COLO668 (cell line): ENCODE data around the gene PDCD1.

Experiments used
- DNase-seq: peaks from one replicate; lab custom pipeline; 2025; ENCODE audit not compliant: unreplicated experiment; lab: John Stamatoyannopoulos, UW

The PDCD1 gene

DNA sequence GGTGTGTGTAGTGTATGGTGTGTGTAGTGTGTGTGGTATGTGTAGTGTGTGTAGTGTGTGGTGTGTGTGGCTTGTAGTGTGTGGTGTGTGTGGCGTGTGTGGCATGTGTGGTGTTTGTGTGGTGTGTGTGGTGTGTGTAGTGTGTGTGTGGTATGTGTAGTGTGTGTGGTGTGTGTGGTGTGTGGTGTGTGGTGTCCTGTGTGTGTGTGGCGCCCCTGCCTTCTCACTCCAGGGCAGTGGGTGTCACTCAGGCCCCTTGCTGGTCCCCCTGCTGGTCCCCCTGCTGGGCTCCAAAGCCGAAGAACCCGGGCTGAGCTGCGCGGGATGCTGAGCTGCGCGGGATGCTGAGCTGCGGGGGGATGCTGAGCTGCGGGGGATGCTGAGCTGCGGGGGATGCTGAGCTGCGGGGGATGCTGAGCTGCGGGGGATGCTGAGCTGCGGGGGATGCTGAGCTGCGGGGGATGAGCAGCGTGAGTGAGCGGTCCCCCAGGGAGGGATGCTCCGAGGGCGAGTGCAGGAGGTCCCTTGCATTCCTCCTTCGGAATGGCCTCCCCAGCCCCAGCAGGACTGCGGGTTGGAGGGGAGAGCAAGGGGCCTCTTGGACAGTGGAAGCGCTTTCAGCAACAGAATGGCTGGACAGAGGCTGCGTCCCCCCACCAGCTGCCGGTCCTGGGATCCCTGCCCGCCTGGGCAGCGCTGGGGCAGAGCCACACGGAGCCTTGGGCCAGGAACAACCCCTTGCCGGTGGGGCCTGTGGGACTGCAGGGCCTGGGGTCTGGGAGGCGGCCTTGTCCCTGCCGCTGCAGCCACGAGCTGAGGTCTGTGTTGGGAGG lies 7.5 kb upstream of the PDCD1 start:
- DNase-seq, result no peak

DNA sequence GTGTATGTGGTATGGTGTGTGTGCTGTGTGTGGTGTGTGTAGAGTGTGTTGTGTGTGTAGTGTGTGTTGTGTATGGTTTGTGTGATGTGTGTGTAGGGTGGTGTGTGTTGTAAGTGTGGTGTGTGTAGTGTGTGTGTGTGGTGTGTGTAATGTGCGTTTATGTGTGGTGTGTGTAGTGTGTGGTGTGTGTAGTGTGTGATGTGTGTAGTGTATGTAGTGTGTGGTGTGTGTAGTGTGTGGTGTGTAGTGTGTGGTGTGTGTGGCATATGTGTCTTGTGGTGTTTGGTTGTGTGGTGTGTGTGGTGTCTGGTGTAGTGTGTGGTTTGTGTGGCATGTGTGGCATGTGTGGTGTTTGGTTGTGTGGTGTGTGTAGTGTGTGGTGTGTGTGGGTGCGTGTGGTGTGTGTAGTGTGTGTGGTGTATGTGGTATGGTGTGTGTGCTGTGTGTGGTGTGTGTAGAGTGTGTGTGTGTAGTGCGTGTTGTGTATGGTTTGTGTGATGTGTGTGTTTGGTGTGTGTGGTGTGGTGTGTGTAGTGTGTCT lies 6.8 kb upstream of the PDCD1 start:
- DNase-seq, result no peak

DNA sequence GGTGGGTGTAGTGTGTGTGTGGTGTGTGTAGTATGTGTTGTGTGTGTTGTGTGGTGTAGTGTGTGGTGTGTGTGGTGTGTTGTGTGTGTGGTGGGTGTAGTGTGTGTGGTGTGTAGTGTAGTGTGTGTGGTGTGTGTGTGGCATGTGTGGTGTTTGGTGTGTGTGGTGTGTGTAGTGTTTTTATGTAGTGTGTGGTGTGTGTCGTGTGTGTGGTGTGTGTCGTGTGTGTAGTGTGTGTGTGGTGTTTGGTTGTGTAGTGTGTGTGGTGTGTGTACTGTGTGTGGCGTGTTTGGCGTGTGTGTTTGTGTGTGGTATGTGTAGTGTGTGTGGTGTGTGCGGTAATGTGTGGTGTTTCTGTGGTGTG lies 6.1 kb upstream of the PDCD1 start:
- no peak for DNase-seq

DNA sequence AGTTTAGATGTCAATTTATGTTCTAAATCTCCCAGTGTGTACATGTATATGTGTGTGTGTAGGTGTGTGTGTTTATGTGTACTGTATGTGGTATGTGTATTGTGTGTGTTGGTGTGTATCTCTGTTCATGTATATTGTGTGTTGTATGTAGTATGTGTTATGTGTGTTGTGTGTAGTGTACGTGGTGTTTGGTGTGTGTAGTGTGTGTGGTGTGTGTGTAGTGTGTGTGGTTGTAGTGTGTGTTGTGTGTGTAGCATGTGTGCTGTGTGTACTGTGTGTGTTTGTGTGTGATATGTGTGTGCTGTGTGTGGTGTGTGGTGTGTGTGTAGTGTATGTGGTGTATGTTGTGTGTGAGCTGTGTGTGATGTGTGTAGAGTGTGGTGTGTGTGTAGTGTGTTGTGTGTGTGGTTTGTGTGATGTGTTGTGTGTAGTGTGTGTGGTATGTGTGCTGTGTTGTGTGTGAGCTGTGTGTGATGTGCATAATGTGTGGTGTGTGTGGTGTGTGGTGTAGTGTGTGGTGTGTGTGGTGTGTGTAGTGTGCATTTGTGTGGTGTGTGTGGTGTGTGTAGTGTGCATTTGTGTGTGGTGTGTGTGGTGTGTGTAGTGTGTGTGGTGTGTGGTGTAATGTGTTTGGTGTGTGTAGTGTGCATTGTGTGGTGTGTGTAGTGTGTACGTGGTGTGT lies 5.6 kb upstream of the PDCD1 start:
- DNase-seq, result no peak

DNA sequence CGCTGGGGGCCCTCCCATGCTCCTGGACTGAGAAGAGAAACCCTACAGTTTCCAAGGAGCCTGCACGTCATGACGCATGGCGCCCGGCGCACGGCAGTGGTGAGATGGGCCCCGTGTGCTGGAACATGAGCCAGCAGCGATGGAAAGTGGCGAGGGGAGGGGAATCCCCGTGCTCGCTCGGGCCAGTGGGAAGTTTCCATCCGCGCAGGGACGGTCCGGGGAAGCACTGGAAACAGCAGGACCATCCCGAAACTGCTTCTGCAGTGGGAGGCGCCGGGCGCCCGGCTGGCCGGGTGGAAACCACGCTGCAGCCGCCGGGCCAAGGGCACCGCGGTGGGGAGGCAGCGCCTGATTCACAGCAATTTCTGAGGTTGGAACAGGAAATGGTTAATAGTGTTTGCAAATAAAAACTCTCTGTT lies 4.9 kb upstream of the PDCD1 start:
- no peak for DNase-seq

DNA sequence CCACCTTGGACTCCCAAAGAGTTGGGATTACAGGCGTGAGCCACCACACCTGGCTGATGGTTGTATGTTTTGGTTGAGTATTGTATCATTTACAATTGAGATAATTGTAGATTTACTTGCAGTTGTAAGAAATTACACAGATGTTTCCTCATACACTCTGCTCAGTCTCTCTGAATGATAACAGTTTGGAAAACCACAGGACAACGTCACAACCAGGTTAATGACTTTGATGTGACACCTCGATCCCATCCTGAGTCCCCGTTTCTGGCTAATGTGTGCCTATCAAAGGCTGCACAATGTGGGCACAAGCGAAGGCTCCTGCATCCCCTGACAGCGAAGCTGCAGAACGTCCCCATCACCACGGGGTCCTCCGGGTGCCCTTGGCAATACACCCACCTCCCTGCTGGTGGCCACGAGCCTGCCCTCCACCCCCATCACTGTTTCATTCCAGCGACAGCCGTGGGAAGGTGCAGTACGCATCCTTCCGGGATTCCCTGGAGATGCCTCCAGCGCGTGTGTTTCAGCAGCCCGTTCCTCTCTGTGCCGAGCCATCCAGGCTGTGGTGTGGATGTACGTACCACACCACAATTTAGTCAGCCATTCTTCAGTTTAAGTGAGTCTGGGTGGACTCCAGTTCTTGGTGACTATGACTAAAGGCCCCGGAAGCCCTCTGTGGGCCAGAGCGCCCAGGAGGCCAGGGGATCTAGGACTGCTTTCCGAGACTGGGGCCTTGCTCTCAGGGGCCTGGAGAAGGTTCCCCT lies 4.3 kb upstream of the PDCD1 start:
- no peak for DNase-seq

DNA sequence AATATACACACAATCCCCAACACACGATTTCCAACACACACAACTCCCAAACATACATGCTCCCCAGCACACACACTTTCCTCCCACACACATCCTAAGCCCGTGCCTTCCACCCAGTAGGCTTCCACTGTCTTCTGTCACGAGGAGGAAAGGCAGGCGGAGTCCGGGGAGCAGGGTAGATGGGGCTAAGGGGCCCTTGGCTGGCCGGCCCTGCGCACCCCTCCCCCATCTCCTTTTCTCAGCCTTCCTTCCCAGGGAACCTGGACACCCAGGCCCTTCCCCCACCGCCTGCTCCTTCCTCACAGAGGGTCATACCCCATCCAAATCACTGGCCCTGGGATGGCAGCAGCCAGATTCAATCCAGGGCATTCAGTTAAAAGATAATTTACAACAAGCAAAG lies 3.4 kb upstream of the PDCD1 start:
- no peak for DNase-seq

DNA sequence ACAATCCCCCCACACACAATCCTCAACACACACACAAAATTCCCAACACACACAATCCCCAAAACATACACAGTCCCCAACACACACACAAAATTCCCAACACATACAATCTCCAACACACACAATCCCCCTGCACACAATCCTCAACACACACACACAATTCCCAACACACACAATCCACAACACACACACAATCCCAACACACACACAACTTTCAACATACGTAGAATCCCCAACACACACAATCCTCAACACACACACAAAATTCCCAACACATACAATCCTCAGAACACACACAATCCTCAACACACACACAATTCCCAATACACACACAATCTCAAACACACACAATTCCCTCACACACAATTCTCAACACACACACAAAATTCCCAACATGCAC lies 2.6 kb upstream of the PDCD1 start:
- DNase-seq, result no peak

DNA sequence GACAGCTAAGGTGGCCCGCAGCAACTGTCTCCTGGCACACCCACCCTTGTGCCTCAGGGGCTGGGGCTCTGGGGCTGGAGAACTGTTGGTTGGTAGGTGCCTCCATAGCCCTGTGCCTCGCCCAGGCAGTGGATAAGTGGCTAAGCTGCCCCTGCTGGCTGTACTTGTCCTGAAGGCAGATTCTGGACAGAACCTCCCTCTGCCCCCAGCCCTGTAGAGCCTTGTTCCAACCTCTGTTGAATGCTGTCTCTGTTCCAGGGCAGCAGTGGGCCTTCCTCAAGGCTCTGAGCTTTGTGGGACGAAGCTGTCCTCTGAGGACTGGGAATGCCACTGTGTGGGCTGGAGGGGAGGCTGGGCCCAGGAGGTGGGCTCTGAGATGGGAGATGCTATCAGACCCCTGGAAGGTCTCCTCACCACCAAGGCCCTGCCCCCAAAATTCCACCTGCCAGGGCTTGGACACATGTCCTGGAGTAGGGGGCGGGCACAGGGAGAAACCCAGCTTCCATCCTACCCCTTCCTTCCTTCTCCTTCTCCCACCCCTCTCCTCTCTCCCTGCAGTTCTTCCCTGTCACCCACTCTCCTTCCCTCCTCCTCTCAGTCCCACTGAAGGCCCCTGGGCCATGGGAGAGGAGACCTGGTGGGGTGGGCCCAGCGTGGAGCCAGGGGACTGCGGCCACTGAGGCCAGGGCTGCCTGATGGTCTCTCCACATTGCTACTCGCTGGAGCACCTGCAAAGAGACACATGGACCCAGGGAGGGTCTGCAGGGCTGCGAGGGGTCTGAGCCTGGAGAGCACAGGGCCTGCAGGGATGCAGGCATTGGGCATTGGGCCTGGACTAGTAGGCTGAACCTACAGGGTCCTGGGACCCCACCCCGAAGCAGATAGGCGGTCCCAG lies 1.7 kb upstream of the PDCD1 start:
- no peak for DNase-seq

DNA sequence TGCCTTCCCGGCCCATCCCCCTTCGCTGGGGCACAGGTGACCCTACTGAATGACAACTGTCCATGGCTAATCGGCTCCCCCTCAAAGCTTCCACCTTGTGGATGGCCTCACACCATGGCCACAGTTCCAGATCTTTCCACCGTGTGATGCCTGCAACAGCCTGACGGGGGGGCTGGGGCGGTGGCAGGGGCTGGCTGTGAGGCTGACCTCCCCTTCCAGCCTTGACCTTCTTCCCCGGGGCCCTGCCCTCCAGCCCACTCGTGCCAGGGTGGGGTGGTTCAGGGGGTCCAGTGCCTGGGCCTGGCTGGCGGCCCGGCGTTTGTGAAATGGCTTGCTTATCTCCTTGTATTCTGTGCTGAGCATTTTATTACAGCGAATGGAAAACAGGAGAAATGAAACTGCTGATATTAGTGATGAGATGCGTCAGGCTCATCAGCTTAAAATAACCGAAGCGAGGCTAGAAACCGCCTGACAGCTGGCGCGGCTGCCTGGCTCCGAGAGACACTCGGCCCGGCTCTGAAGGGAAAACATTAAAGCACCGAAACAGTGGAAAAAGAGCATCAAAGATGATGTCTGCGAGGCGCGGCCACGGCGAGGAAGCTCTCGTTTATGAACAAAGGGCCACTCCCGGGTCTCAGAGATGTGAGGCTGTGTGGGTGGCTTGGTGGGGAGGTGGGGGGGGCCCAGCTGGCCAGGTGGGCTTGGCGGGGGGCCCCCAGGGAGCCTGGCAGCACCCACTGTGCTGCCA lies 916 bp upstream of the PDCD1 start:
- no peak for DNase-seq

DNA sequence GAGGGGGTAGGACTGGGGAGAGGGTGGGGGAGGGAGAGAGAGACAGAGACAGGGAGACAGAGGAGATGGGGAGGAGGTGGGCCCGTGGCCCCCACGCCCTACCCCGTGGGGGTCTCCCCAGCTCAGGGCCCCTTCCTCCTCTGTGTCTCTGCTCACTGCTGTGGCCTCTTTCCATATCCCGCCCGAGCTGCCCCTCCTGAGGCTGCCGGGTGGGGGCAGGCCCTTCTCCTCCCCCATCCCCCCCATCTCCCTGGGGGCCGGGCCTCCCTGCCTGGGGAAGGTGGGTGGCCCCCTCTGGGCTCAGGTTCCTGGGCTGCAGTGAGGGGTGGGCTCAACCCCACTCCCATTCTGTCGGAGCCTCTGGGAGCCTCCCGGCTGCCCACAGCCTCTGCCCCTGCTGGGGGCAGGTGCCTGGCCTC lies 332 bp upstream of the PDCD1 start:
- no peak for DNase-seq

DNA sequence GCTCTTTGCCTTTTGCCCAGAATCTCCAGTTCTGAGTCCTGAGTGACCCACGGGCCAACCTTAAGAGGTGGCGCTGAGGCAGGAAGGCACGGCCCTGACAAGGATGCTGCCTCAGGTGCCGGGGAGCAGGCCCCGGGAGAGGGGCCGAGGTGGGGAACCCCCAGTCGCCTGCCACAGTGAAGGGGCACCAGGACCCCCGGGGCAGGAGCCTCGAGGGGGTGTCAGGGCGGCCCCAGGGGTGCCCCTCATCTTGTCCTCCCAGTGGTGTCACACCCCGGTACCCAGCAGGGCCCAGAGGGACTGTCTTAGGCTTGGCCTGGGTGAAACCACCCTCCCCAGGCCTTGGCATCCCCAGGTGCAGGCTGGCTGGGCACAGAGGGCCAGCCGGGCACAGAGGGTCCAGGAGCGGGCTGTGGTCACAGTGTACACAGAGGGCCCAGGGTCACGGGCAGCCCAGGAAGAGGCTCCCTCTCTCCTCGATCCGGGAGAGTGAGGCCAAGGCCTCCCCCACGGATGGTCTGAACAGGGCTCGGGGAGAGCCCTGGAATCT lies 1.0 kb downstream of the PDCD1 start:
- no peak for DNase-seq

DNA sequence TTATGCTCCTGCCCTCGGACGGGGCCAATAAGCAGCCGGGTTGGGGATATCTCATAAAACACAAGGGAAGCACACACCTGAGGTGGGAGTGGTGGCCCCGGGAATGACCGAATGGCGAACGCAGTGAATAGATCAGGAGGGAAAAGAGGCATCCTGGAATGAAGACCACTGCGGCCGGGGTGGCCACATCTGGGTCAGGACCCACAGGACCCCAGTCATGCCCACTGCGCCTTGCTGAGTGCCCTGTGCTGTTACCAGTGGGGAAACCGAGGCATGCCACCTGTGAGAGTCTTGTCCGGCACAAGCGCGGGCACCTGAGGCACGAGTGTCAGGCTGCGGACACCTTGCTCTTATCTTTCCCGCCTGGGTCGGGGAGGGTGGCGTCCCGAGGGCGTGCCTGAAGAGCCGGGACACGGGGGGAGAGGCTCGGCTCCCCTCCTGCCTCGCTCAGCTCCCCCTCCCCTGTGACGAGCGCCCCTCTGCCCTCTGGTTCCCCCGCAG lies 1.6 kb downstream of the PDCD1 start:
- DNase-seq, result no peak

DNA sequence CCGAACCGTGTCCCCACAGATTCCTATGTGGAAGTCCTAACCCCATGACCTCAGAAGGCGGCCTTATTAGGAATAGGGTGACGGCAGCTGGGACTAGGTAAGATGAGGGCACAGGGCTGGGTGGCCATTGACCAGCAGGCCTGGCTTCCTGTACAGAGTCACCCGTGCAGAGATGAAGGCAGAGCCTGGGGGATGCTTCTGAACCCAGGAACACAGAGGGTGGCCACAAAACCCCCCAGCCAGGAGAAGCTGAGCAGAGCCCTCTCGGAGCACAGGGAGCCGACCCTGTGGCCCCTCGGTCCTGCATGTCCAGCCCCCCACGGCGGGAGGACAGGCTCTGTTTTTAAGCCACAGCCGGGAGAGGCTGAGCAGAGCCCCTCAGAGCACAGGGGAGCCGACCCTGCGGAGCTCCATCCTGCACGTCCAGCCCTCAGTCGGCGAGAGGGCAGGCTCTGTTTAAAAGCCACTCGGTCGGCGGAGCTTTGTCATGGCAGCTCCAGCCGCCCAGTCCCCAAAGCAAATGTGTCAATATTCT lies 2.7 kb downstream of the PDCD1 start:
- DNase-seq, result no peak

DNA sequence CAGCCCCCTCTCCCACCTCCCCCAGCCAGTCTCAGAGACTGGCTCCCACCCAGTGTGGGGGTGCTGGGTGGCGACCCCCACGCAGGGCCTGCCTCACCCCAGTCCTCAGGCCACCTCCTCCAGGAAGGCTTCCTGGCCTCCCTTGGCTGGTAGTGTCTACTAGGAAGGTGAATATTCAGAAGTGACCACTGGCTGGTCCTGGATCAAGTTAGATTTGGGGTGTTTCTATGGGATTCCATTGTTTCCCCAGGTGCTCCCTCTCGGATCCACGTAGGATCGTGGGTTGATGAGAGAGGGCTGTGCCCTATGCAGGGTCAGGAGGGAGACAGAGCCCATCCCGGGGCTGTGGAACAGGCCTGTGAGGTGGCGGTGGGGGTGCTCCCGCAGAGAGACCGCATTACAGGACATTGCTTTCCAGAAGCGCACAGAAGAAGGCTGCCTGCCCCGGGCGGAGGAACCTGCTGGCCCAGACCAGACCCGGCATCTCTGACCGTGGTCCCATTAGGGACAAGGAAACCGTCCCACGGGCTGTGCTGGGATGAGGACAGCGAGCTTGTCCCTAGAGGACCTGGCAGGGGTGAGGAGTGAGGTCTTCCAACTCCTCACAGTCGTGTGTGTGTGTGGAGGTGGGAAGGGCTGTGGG lies 3.3 kb downstream of the PDCD1 start:
- DNase-seq, result no peak

DNA sequence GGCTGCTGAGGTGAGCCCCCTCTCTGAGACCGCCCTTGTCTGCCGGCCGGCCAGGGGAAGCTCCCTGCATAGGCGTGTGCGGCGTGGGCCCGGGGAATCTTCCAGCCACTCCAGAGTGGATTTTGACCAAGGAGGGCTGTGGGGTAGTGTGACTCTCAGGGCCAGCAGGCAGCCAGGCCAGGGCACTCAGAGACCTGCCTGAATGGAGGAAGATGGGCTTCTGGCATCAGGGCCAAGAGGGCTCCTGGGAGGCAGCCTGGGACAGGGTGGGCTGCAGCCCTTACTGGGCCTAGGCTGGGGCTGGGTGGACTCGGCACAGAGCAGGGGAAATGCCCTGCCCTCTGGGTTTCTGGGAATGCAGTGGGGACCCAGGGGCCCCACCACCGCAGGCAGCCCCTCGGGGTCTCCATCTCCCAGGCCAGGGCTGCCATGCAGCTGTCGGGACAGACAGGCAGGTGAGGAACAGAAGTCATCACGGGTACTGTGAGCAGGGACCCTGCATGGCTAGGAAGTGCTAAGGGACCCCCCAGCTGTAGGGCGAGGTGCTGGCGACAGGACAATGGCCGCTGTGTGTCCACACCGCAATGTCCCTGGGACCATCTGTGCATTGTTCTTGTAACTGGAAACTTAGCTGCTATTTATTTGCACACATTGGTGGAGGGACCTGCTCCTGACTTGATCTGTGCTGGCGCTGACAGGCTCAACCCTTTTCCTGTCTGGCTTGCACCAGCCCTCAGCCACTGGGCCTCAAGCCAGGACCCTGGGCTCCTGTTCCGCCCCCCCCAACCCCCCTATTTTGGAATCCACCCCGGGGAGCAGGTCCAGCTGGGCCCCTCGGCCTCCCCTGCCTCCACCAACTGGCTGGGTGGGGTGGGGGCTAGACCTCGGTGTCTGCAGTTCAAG lies 4.1 kb downstream of the PDCD1 start:
- DNase-seq, result no peak

DNA sequence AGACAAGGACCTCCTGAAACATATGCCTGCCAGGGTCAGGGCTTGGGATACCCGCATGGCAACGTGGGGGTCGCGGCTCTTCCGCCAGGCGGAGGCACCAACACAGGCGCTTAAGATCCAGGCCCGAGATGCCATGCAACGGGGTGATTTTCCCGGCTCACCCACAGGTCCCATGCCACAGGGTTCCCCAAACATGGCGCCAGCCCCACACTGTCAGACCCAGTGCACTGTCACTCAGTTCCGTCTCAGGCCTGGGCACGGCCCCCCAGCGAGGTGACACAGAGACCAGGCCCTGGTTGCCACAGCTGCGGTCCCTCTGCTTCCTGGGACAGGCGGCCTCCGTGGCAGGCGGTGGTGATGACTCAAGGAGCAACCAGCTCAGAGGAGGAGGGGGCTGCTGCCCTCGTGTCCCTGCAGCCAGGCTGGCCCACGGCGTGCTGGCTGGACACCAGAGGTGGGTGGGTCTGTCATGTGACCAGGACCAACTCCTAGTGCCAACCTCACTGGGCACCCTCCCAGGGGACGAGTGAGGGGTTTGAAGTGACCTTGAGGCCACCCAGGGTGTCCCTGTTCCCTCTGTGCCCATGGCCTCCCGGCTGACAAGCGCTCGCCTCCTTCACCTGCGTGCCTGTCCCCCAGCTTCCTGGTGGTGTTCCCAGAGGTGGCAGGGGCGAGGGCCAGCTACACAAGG lies 4.9 kb downstream of the PDCD1 start:
- no peak for DNase-seq
